Bronchial epithelial cell (primary cell): ENCODE data around the gene CMTM4. TPM values are rescaled to one million over a fixed set of nuclear protein-coding genes. Genes with fewer than 3 reads are reported as not detected.
A peak's percentile ranks its signal among the peaks of the same experiment; 100 is the strongest.

Experiments used
- DNase-seq: peaks from one replicate; pipeline ENCODE4 v3.0.0-alpha.2; 2010; ENCODE audit warnings: low read depth
- FAIRE-seq: peaks from 2 replicates; lab custom pipeline; 2011; peaks lifted over from hg19 to GRCh38; lab: Jason Lieb, UNC
- H3K27me3 ChIP-seq: 2 replicates; pipeline ENCODE4 v1.5.1; 2011; ENCODE audit warnings: low read length; ENCODE audit not compliant: control insufficient read depth, insufficient read depth
- H3K36me3 ChIP-seq: 2 replicates; pipeline ENCODE4 v1.5.1; 2011; ENCODE audit warnings: low read length; ENCODE audit not compliant: control insufficient read depth, insufficient read depth
- H3K4me3 ChIP-seq: 2 replicates; pipeline ENCODE4 v1.5.1; 2011; ENCODE audit warnings: mild to moderate bottlenecking, low read depth, low read length, control low read depth
- total RNA-seq: library from RNA; depleted of rRNA; stranded (reverse); fragments of >200 nt; gene quantifications from 2 replicates; pipeline ENCODE4 v1.2.1, GENCODE V29; 2014
- TF ChIP-seq, protein P1 (sequence below): IDR thresholded peaks from 2 replicates; pipeline ENCODE4 v1.5.1; 2011; ENCODE audit warnings: mild to moderate bottlenecking, moderate library complexity, low read length, control low read depth, inconsistent platforms; ENCODE audit not compliant: insufficient read depth, severe bottlenecking

Gene CMTM4
- 73.0 and 83.2 TPM in 2 replicates for total RNA-seq

DNA sequence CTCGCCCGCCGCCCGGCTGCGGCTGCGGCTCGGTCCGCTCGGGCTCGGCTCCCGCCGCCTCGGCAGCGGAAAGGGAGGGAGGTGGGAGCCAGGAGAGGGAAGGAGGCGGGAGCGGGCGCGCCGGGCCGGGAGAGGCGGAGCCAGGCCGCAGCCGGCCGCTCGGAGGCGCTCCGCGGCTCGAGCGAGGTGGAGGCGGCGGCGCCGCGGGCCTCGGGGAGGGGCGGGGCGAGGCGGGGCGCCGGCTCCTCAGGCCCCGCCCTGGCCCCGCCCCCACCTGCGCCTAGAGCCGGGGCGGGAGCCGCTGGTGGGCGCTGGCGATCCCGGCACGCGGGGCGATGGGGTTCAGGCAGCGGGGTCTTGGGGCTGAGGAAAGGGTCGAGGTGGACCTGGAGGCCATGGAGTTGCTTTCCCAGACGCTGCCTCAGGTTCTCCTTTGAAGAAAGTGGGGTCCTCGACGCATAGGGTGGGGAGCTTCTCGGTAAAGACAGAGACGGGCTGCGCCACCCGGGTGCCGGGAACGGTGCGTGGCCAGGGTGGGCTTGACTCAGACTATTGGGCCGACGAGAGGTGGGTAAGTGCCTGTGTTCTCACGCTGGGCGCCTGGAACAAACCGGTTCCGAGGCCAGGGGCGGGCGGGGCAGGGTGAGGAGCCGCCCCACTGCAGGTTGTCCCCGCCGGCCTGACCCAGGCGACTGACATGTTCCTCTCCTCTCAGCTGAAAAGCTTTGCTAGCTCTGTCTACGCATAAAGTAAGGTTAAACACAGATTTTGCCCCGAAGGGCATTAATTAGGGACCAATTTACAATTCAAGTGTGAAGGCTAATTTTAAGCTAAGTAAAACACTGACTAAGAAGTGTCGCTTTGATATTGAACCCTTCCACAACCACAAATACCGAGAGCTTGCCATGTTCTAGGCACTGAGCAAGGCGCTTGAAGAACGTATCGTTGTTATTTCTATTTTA lies at the start of gene CMTM4:
Gene CMTM4, minus strand, starts transcription at position 75 of the 962 bp plus-strand sequence. CDS start 218 bp downstream, outside the sequence.
- DNase-seq, result peak; percentile 71
- FAIRE-seq, result no peak
- TF ChIP-seq, protein P1, sequence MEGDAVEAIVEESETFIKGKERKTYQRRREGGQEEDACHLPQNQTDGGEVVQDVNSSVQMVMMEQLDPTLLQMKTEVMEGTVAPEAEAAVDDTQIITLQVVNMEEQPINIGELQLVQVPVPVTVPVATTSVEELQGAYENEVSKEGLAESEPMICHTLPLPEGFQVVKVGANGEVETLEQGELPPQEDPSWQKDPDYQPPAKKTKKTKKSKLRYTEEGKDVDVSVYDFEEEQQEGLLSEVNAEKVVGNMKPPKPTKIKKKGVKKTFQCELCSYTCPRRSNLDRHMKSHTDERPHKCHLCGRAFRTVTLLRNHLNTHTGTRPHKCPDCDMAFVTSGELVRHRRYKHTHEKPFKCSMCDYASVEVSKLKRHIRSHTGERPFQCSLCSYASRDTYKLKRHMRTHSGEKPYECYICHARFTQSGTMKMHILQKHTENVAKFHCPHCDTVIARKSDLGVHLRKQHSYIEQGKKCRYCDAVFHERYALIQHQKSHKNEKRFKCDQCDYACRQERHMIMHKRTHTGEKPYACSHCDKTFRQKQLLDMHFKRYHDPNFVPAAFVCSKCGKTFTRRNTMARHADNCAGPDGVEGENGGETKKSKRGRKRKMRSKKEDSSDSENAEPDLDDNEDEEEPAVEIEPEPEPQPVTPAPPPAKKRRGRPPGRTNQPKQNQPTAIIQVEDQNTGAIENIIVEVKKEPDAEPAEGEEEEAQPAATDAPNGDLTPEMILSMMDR, result peak; percentile 31
- Histone ChIP-seq H3K36me3 (no peaks in the 10 kb centered on the region), H3K27me3 (no peaks in the 10 kb centered on the region), H3K4me3 (peak within 1 kb of the TSS; percentile 68)

DNA sequence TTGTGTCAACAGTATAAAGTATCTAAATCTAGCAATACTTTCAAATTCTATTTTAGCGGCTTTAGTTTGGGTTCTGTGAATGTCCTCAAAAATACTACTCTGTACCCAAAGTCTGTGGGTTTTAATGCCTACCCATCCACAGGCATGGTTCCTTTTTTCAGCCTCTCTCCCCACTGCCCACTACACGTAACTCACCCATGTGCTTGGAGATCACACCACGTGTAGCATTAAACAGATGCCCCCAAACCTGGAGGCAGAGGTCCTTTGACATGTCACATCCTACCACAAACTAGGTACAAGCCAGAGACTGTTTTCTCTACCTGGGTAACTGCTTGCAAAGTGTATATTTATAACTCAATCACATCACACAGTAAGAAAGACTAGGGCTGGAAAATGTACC lies 49.5 kb upstream of the CMTM4 start:
- TF ChIP-seq, protein P1, result no peak
- FAIRE-seq (no peak), DNase-seq (no peak)
- Histone ChIP-seq H3K4me3 (no peak overlapping the region), H3K27me3 (no peaks in the 10 kb centered on the region), H3K36me3 (peaks cover 13% of the 10 kb centered on the region)

DNA sequence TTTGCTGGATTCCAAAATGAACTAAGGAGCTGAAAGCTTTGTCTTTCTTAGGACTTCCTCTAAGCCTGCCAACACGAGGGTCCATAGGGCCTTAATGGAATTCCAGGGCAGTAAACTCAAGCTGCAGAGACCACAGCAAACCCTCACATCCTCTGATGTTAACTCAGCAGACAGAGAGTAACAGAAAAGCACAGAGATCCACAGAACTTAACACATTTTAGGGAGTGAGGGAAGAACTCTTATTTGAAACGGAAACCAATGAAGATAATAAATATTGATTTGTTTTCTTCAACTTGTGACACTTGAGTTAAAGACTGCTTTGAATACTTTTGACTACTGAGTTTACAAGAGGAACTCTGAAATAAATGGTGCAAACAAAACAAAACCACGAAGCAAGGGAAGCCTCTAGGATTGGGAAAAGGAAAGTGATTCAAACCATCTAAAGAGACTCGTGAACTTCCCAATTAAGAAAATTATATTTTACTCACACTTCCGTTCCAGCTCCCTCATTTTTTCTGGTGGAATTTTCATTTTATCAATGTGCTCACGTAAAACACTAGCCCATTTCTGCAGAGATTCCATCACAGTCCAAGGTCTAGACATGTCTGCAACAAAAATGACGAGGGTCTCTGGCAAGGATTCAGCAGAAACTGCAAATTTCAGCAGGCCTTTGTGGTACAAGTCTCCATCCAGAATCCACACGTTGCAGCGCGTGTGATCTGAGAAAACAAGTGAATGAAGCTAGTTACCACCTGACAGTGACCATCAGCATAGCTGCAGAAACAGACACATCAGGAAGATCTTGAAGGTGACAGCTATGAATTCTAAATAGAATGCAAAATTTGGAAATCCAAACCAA lies 45.6 kb upstream of the CMTM4 start:
- FAIRE-seq (no peak), DNase-seq (no peak)
- TF ChIP-seq, protein P1, result no peak
- H3K36me3 ChIP-seq, result peaks cover 13% of the 10 kb centered on the region
- no peaks in the 10 kb centered on the region for H3K27me3 ChIP-seq
- H3K4me3 ChIP-seq, result no peak overlapping the region

DNA sequence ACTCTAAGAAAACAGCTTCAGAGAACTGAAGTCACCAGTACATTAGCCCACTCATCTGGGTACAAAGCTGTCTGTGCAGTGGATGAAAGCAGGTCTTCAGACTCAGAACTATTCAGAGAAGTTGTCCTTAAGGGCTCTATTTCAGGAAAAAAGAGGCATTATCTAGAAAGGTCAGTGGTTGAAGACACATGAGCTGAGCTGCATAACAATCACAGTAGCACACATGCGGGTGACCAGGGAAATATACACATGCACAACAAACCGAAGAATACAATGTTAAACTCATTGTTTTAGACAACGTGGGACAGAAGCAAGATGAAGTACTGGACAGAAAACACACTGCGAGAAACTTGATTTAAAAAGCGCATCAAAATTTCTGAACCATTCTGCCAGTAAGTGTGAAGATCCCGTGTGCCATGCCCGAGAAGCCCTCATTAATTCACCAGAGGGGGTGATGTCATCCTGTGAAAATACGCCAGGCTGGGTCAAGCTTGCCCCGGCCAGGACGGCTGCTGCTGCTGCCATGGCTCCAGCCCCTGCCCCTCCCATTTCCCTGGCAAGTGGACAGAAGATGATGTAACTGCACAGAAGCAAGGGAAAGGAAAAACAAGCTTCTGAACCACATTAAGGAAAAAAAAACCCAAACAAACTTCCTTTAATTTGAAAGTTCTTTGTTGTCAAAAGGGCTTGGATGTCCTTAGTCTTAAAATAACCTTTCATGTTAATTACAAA lies 44.8 kb upstream of the CMTM4 start:
- H3K36me3 ChIP-seq, result peaks cover 13% of the 10 kb centered on the region
- no peak for FAIRE-seq
- TF ChIP-seq, protein P1, result no peak
- no peak overlapping the region for H3K4me3 ChIP-seq
- no peaks in the 10 kb centered on the region for H3K27me3 ChIP-seq
- DNase-seq, result peak; percentile 88

DNA sequence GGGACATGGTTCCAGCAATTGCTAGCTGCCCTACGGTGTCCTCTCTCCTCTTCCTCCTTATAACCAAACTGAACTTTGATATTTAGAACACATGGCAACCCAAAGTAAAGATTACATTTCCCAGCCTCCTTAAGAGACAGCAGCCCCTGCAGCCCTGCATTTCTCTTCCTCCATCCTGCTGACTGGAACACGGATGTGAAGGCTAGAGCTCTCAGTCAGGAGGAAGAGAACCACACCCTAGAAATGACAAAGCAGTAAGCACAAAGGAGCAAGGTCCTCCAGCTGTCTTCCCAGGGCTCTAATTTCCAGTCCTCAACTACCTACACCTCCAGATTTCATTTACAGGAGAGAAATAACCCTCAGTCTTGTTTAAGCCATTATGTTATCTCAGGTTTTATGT lies 44.0 kb upstream of the CMTM4 start:
- no peaks in the 10 kb centered on the region for H3K27me3 ChIP-seq
- no peak overlapping the region for H3K4me3 ChIP-seq
- TF ChIP-seq, protein P1, result no peak
- DNase-seq, result peak; percentile 57
- FAIRE-seq, result no peak
- peaks cover 12% of the 10 kb centered on the region for H3K36me3 ChIP-seq
